Colonic mucosa (tissue), 4 donors: Measurements from ENCODE around the gene CA12. TPM values are rescaled to one million over a fixed set of nuclear protein-coding genes. Genes with fewer than 3 reads are reported as not detected.

Source experiments
- DNase-seq: peaks from one replicate; pipeline ENCODE4 v3.0.0-alpha.2; 2020
- H3K27ac ChIP-seq: fragments of 200-600 bp; one replicate; pipeline ENCODE4 v1.8.0; 2021
- H3K27me3 ChIP-seq: fragments of 200-600 bp; one replicate; pipeline ENCODE4 v1.8.0; 2021
- H3K36me3 ChIP-seq: fragments of 200-600 bp; one replicate; pipeline ENCODE4 v1.8.0; 2021
- H3K4me1 ChIP-seq: fragments of 200-600 bp; one replicate; pipeline ENCODE4 v1.8.0; 2021; ENCODE audit warnings: mild to moderate bottlenecking
- H3K4me3 ChIP-seq: fragments of 200-600 bp; one replicate; pipeline ENCODE4 v1.8.0; 2021
- H3K9ac ChIP-seq, 2 donors: one replicate each; pipeline ENCODE4 v1.7.0; 2013; ENCODE audit warnings: control low read depth in 2 of 2, low read depth in 2 of 2, low read length in 2 of 2
- H3K9me3 ChIP-seq: fragments of 200-600 bp; one replicate; pipeline ENCODE4 v1.8.0; 2021
- CTCF ChIP-seq: fragments of 200-600 bp; IDR thresholded peaks from one replicate; pipeline ENCODE4 v1.8.0; 2022; ENCODE audit warnings: antibody characterized with exemption, mild to moderate bottlenecking
- intact Hi-C: fragments of 100-400 bp; cut with DNase I; formaldehyde crosslinking; loops from one replicate; pipeline ENCODE4 v1.14.1; 2022
- total RNA-seq, 2 donors: library from RNA; stranded (reverse); fragmentation: NEBNext Ultra II Directional in 1 of 2; extraction: Animal tissue kit (Norgen Biotek cat#: 25700) in 1 of 2; gene quantifications; one replicate each; pipeline ENCODE4 v1.2.1, GENCODE V29; 2021
- donor health status: healthy.
- donor health status: DM: no; HTN: no; CAD: no.
- donor health status: DM: no; HTN: no; CAD: no.

The CA12 gene
- total RNA-seq, 2 donors from 2014 or later = 290 to 339 TPM

GRCh38 chr15:63299943-63300575 lies 81.6 kb downstream of the CA12 start:
- Histone ChIP-seq H3K4me3 (no peak overlapping the region), H3K27ac (no peak overlapping the region), H3K4me1 (peaks cover under 1% of the 10 kb centered on the region), H3K36me3 (peaks cover 3% of the 10 kb centered on the region), H3K9me3 (no peaks in the 10 kb centered on the region), H3K9ac (no peak overlapping the region), H3K27me3 (no peaks in the 10 kb centered on the region)
- no peak for TF ChIP-seq CTCF
- intact Hi-C loops = no loop called here
- no peak for DNase-seq

GRCh38 chr15:63296195-63296594 lies 85.5 kb downstream of the CA12 start:
- H3K36me3 ChIP-seq = no peaks in the 10 kb centered on the region
- intact Hi-C loops = no loop called here
- H3K27me3 ChIP-seq = no peaks in the 10 kb centered on the region
- H3K9ac ChIP-seq = no peak overlapping the region
- H3K27ac ChIP-seq = no peak overlapping the region
- DNase-seq = no peak
- H3K9me3 ChIP-seq = no peaks in the 10 kb centered on the region
- peaks cover 4% of the 10 kb centered on the region for H3K4me1 ChIP-seq
- TF ChIP-seq CTCF = no peak
- H3K4me3 ChIP-seq = no peak overlapping the region

GRCh38 chr15:63295341-63295740 lies 86.3 kb downstream of the CA12 start:
- H3K27ac ChIP-seq = no peak overlapping the region
- H3K9me3 ChIP-seq = no peaks in the 10 kb centered on the region
- no peak overlapping the region for H3K9ac ChIP-seq
- H3K27me3 ChIP-seq = no peaks in the 10 kb centered on the region
- DNase-seq = no peak
- intact Hi-C loops = no loop called here
- H3K4me3 ChIP-seq = no peak overlapping the region
- peaks cover 4% of the 10 kb centered on the region for H3K4me1 ChIP-seq
- H3K36me3 ChIP-seq = no peaks in the 10 kb centered on the region
- TF ChIP-seq CTCF = no peak

GRCh38 chr15:63294359-63294758 lies 87.3 kb downstream of the CA12 start:
- no peak for DNase-seq
- intact Hi-C loops = no loop called here
- H3K27ac ChIP-seq = no peak overlapping the region
- no peak overlapping the region for H3K4me3 ChIP-seq
- H3K4me1 ChIP-seq = peaks cover 4% of the 10 kb centered on the region
- H3K9me3 ChIP-seq = no peaks in the 10 kb centered on the region
- H3K36me3 ChIP-seq = no peaks in the 10 kb centered on the region
- no peak overlapping the region for H3K9ac ChIP-seq
- no peak for TF ChIP-seq CTCF
- H3K27me3 ChIP-seq = no peaks in the 10 kb centered on the region

GRCh38 chr15:63292771-63293170 lies 88.9 kb downstream of the CA12 start:
- no peaks in the 10 kb centered on the region for H3K36me3 ChIP-seq
- H3K9me3 ChIP-seq = no peaks in the 10 kb centered on the region
- H3K4me1 ChIP-seq = peaks cover 4% of the 10 kb centered on the region
- no peak for TF ChIP-seq CTCF
- no peak overlapping the region for H3K9ac ChIP-seq
- no peaks in the 10 kb centered on the region for H3K27me3 ChIP-seq
- H3K27ac ChIP-seq = no peak overlapping the region
- intact Hi-C loops = no loop called here
- no peak overlapping the region for H3K4me3 ChIP-seq
- no peak for DNase-seq
